Measurements from ENCODE around the gene AGAP1. TPM values are rescaled to one million over a fixed set of nuclear protein-coding genes. Genes with fewer than 3 reads are reported as not detected.

AGAP1 gene
- polyA plus RNA-seq, 1 donor, result 31.5 TPM

DNA sequence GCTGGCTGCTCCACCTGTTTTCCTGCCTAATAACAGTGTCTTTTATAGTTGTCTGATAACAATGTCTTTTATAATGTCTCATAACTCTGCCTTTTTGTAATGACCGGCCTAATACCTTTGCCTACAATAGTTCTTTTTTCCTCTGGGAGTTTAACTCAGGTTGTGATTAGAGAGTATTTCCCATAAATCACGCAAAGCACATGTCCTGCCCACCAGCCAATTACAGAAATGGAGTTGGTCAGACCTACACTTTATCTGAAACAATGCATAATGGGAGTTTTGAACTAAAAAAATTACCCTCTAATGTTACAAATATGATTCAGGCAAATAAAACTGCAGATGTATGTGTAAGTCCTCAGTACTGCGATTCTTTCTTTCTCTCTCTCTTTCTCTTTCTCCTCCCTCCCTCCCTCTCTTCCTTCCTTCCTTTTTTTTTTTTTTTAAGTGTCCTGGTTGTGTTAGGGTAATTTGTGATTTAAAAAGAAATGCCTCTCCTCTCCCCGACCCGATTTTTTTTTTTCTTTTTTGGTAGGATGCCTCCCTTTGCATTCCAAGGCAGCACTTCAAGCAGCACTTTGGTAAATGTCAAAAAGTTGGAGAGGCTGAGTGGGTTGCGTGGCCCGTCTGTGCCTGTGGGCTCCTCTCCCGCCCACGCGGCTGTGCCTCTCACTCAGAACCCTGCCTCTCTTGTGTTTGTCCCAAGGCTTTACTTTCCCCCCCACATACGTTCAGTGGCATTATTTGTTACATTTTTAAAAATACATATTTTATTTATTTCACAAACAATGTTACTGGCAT lies 147.3 kb downstream of the AGAP1 start:
- DNase-seq, result no peak

DNA sequence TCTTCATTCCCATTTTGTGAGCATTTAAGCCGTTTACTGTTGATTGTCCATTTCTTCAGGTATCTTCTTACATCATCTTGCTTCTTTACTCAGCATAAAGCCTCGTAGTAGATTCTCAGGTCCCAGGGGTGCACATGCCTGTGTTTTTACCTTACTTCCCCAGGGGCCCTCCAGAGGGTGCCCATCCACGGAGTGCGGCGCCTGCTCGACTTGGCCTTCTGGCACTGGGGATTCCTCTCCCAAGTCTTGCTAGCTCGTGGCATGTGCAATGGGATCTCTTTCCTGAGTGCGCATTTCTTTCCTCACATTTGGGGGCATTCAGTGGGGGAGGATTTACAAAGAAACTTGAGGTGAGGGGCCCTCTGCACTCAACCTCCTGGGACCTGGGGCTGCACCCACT lies 148.1 kb downstream of the AGAP1 start:
- no peak for DNase-seq

DNA sequence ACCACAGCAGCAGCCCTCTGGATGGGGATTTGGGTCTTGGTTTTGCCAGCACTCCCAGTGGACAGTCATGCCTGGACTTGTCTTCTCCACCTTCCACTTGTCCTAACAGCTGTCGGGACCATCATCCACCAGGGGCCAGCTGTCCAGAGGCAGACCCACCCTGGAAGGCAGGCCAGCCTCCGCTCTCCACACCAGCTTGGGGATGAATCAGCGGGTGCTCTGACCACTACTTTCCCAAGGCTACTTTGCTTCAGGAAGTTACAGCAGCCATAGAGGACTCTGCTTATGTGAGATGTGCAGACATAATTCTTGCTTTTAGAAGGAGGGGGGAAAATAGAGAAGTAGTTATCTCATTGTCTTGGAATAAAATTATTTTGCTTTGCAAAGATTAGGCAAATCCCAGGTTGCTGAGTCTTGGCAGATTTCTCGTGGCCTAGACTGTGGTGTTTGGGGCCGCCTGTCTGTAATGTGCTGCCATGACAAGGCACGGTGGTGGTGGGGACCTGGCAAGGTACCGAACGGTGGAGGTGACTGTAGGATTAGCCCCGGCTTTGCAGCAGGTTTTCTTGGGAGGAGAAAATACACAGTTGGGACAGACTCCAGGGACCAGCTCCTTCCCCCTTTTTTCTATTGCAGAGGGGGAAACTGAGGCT lies 148.7 kb downstream of the AGAP1 start:
- DNase-seq, result no peak

DNA sequence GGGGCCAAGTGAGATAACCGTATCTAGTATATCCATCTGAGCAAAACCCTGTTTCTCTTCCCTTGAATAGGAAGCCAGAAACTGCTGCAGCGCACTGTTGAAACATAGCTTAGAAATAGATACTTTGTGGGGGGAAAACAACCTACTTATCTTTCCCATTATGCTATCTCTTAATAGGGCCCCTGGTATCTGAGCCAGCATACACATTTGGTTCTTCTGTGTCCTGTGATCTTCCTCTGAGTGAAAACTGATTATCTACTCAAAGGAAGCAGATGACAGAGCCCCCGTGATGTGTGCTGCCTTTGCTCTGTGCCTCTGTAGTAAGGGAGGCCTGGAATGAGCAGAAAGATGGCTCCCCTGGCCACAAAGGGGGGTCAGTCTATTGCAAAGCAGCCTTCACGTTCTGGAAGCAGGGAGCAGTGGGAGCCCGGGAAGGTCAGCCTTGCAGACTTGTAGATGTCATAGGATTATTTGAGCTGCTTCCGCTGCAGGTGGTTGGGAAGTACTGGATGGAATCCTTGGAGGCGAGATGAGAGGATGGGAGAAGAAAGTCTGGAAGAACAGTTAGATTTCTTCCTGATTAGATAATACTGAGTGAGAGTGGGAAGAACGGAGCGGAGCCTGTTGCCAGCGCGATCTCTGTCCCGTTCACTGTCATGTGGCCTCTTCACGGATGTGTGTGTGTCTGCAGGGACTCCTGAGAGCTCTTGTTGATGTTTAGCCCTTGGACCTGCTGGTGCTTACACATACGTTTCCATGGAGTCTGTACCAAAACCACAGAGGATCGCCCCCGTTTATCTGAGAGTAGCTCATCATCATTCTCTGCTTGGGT lies 150.1 kb downstream of the AGAP1 start:
- DNase-seq, result peak; percentile 81

DNA sequence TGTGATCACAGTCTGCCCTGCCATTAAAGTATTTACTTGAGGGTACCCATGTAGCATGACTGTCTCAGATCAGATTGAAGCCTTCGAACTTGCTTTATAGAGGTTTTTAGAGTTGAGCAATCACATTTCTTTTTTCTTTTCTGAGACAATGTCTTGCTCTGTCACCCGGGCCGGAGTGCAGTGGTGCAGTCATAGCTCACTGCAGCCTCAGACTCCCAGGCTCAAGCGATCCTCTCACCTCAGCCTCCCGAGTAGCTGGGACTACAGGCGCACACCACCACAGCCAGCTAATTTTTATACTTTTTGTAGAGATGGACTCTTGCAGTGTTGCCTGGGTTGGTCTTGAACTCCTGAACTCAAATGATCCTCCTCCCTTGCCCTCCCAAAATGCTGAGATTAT lies 153.4 kb downstream of the AGAP1 start:
- no peak for DNase-seq

DNA sequence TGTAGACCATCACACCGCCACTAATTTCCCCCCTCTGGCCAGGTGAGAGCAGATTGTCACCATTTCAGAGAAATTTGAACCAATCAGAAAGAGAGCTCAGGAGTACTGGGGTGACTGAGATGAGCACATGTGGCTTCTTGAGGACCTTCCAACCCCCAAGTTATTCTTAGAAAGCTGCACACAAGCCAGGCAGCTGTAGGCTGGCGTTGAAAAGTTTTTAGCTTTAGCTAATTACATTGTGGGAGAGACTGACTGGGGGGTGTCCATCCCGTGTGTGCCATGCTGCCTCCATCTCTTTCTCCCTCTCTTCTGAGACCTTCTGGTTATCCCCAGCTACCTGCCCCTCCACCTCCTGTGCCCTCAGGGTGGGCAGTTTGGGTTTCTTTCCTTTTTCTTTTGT lies 154.0 kb downstream of the AGAP1 start:
- no peak for DNase-seq

DNA sequence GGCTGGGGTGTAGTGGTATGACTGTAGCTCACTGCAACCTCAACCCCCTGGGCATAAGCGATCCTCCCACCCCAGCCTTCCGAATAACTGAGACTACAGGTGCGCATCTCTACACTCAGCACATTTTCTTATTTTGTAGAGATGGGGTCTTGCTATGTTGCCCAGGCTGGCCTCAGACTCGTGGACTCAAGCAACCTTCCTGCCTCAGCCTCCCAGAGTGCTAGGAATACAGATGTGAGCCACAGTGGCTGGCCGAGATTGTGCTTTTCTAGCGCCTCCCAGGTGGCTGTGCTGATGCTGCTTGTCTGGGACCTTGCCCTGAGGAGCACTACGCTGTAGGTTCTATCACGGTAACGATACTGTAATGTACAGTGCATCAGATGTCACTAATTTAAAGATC lies 155.6 kb downstream of the AGAP1 start:
- no peak for DNase-seq

DNA sequence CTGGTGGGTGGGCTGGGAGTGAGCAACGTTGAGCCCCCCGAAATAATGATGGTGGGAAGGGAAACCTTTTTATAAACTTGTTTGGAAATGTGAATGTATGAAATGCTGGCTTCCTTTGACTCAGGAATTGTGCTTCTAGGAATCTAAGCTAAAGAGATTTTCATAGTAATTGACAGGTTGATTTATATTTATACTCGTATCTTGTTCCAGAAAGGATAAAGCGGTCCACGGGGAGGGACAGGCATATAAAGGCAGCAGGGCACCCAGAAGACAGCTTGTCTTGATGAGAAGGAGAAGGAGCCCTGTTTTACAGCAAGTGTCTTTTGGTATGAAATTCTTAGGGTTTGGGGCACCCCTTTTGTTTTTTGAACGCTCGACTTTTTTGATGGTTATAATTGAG lies 157.8 kb downstream of the AGAP1 start:
- no peak for DNase-seq

DNA sequence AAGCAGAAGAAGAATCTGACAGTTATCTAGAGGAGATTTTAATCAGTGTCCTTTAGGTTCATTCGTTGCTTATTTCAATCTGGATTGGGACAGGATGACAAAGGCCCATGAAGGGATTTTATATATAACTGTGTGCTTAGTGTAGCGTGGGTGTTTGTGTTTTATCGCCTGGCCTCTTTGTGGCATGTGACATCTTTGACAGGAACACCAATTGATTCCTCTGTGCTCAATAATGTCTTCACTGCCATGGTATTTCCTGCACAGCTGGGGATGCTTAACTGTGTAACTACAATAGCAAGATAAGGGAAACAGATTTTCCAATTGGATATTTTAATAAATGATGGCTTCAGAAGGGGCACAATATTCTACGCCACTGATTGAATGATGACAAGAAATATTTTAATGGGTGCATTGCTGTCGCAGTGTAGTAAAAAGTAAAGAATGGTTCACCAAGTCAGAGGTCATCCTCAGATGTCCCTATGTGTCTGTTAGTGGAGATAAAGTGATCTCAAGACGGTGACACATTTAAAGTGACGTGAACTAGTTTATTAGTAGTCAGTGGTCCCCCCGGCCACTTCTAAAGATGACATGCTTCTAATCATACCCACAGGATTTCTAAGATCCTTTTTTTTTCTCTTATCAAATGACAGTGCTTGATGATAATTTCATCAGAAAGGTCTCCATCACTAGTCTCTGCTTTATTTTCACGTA lies 160.4 kb downstream of the AGAP1 start:
- no peak for DNase-seq

DNA sequence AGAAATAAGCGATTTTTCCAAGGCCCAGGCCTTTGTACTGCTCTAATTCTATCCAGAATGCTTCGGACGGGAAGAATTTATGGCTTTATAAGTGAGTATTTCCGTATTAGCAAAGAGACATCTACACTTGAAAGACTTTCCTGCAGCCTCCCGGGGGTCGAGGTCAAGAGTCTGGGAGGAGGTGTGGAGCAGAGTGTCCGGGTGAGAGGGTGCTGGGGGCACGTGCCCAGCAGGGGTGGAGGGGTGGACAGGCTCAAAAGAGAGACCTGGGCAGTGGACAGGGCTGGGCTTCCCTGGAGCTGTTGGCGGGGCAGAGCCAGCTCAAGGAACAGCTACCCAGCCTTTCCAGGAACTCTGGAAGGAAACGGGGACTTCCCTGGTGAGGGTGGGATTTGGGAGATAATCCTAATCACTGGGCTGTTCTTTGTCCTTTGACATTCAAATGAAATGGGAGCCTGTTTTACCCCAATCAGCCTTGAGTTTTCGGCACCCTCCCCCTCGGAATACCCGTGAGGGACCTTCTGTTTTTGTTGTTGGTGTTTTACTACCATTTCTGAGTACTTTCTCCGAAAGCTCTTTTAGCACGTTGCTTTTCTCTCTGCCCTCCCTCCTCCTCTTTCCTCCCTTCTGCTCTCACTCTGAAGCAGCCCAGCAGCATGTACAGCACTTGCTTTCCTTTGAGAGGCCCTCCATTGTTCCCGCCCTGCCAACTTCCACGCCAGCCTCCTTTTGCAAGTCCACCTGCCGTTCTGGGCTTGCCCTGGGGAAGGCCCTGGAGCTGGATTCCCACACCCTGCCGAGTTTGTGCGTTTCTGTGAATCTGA lies 164.7 kb downstream of the AGAP1 start:
- DNase-seq, result no peak

DNA sequence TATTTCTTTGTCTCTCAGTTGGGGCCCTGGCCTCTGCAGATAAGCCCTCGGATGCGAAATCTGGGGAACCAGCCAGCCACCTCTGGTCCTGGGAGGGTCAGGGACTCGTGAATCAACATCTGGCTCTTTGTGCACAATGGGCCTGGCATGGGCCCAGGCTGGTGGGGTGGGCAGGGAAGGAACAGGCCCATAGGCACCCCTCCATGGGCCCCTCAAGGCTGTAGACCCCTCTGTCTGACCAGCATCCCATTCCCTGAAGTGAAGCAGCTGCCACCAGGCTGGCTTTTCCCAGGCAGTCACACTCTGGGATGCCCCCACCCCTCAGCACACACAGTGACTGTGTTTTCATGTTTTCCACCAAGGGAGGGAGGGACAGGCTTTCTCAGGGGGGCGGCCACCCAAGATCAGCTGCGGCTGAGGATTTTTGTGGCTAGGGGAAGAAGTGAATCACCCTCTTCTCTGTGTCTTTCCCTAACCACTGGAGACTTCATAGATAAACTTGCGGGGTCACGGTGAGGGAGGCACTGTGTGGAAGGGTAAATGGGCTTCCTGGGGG lies 166.0 kb downstream of the AGAP1 start:
- DNase-seq, result no peak

DNA sequence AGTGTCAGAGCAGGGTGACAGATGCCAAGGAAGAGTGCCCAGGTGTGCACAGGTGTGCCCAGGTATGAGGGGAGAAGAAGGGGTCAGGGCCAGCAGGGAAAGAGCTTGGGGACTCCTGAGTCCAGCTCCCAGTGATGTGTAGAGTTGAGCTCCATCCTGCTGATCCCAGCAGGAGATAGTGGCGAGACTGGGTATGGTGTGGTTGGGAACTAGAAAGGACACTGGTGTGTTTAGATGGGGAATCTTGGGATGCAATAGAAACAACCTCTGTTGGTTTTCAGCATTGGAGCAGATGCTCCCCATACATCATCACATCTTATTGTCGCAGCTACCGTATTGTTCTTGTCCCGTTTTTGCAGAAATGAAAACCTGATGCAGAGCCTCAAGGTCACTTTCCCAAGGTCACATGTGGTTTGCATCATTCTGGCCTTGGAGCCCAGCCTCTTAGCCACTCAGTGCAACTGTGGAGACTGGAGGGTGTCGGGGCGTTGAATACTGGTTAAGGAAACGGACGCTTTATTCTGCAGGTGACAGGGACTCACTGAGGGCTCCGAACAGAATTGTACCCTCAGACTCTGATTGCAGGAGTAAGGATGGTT lies 166.7 kb downstream of the AGAP1 start:
- no peak for DNase-seq

DNA sequence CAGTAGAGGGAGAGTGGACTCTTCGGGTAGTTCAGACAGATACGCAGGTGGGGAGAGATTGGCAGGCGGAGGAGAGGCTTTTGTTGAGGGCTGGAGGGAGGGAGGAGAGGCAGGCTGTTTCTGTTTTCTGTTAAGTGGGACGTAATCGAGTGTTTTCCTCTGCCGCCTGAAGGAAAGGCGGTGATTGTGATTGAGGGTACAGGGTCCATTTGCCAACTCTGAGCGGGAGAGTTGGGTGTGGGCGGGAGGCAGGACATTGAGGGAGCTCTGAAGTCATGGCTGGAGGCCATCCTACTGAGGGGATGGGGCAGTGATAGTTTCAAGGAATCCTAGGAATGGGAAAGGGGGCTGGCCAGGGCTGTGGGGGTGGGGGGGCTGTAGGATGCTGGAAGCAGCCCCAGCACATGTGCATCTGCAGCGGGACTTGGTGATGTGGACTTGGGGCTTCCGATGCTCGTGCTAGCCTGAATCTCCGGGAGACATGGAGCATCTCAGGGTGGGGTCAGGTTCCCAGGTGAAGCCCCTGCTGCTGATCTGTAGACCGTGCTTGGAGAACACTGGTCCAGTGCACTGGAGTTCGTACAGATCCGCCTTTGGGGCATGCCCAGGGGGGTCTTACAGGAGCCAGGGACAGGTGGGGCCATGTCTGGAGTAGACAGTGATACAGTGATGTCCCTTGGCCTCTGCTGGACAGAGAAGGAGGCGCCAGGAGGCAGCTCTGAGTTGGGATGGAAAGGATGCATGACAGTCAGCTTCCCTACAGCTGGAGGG lies 167.5 kb downstream of the AGAP1 start:
- no peak for DNase-seq

DNA sequence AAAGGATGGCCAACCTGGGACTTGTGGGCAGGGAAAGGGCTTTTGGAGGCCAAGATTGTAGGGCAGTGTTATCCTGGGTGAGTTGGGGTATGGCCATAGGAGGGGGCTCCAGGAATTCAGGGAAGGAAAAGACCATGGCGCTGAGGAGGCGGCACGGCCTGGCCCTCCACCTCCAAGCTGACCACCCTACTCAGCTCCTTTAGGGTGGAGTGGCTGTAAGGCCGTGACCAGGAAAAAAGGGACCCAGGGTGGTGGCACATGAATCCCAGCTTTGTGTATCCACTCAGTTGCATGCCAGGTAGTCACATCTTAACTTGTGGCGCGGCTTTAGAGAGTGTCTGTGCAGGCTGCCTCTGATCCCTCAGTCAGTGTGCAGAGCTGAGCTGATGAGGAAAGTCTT lies 168.1 kb downstream of the AGAP1 start:
- no peak for DNase-seq

DNA sequence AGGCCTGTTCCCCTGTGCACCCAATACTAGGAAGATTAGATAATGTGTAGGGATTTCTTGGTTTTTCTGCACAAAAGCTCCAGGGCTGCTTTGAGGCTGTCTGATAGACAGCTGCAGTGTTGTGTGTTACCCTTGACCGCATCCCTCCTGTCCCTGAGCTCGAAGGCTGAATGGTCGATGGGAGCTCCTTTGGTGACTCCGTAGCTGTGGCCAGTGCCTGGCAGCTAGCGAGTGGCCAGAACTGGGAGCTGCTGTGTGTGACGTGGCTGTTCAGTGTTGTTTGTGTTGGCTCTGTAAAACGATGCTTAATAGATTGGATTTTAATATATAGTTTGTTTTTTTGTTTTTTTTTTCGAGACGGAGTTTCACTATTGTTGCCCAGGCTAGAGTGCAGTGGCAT lies 170.0 kb downstream of the AGAP1 start:
- DNase-seq, result no peak

DNA sequence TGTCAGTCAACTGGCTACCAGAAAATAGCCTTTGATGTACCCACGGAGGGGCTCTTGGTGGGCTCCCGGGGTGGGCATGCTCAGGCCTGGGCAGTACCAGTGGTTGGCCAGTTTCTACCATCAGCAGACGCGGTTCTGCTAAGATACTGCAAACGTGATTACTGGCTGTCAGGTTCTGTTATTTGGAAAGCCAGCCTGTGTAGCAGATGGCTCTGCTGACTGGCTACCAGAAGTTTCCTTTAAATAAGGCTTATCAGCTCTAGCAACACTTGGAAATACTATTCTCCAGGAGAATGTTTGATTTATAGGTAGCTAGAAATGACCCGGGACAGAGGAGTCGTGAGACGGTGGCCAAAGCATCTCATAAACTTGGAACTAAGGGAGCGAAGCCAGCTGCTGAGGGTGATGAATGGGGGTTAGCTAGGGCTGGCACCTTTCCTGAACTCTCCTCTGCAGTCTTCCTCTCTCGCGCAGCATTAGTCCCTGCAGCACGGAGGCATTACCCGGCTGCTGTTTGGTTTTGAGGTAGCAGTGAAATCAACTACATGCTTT lies 171.9 kb downstream of the AGAP1 start:
- DNase-seq, result no peak

DNA sequence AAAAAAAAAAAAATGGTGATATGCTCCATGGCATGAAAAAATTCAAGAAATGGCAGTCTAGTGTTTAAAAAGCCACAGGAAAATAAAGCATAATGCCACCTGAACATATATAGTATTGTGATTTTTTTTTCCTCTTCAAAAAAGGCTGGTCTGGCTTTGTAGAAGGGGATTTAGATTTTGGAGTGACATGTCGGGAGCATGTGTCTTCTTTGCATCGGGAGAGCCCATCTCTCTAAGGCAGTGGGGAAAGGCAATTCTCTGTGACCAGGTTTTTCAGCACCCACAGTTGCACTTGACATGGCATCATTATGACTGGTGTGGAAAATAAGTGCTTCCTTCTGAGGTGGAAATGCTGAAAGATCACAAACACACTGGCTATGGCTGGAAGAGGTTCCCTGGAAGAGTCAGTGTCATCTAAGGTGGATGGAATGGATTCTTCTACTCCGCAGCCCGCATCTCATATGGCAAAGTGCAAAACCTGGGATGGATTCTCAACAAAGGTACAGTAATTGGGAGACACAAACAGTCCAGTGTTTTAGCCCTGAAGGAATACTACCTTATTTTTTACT lies 172.5 kb downstream of the AGAP1 start:
- DNase-seq, result peak; percentile 92

DNA sequence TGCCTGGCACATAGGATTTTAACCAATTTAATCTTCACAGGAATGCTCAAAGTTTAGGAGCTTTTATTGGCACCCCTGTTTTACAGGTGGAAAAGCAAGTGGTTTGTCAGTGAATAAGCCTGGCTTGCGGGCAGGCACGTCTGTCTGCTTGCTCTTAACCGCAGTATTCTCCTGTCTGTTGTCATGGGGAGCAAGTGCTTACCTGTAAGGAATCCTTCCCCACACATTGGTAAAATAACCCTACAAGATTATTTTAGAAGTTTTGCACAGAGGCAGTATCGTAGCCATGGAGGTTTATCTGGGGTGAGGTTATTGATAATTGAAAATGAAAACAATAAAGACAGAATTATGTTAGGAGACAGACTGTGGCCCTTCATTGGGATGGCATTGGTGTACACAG lies 174.9 kb downstream of the AGAP1 start:
- DNase-seq, result no peak

DNA sequence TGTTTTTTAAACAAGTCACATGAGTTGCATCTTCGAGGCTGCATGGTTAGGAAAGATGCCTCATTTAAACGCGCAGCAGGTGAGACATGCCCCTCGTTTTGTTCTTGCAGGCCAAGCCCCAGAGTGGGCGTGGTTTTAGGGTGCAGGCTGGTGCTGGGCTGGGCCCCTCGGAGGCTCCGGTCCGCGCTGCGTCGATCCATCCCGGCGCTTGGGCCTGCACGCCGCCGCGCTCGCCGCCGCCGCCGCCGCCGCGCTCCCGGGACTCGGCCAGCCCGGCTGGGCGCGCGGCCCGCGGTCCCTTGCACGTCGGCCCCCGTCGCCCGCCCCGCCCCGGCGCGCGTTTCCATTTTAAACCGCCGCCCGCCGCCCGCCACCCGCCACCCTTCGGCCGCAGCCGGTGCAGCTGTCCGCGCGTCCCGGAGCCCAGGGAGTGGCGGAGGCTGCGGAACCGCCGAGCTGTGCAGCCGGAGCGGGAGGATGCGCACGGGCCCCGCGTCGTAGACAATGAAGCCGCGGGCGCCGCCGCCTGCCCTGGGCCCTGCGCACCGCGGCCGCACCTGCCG lies 175.5 kb downstream of the AGAP1 start:
- DNase-seq, result peak; percentile 86
